Measurements from ENCODE around the gene FA2H.

- TF ChIP-seq CTCF (conservative IDR thresholded peaks at IDR 0.05; ENCODE audit: low read depth in 2 of 2) (no peak), CREB1 (CRISPR knock-in tag; IDR thresholded peaks at IDR 0.05; ENCODE audit: low read depth) (no peak)
Measured at GRCh38 chr16:74699666-74700065, 75.0 kb downstream of the FA2H start.

All from GM23338 (cell line).